Measurements from ENCODE around the gene RALGAPA1.

RALGAPA1 gene

DNA sequence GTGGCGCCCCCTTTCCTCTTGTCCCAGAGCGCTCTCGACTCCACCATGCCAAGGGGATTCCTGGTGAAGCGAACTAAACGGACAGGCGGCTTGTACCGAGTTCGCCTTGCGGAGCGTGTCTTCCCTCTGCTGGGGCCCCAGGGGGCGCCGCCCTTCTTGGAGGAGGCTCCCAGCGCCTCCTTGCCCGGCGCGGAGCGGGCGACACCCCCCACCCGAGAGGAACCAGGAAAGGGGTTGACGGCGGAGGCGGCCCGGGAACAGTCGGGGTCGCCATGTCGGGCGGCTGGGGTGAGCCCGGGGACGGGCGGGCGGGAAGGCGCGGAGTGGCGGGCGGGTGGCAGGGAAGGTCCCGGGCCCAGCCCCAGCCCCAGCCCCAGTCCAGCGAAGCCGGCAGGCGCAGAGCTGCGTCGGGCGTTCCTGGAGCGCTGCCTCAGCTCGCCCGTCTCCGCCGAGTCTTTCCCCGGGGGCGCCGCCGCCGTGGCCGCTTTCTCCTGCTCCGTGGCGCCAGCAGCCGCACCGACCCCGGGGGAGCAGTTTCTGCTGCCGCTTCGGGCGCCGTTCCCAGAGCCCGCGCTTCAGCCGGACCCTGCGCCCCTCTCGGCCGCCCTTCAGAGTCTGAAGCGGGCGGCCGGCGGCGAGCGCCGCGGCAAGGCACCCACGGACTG, 274.8 kb downstream of the RALGAPA1 start:
- no peak for DNase-seq

DNA sequence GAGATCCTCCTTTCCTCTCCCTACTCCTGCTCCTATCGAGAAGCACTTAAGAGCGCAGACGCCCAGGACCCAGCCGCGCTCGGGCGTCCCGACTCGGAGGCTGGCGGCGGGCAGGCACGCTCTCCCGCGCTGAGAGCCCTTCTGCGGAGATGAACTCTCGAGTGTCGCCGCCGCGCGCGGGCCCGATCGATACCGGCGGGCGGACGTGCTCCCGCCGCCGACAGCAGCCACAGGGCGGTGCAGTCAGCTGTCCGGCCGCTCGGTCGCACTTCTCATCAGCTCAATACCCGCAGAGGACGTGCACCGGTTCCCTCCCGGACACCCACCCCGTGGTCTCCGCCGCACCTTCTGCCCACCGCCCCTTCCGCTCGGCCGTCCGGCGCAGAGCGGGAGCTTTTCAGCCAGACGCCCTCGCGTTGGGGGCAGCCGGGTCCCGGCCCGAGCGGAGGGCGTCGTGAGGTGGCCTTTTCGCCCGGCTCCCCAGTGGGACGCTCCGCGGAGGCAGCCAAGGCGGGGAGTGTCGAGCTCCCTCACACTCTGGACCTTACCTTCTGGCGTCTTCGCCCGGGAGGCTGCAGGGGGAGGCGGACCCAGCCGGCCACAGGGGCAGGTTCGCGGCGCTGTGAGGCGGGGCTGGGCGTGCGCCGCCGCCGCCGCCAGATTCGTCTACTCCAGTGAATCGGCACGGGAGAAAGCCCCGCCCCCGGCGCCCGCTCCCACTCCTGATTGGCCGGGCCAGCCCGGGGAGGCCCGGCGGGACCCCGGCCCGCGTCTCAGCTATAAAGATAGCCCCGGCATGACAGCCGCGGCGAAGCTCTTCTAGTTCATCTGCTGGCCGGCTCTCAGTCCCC, 275.5 kb downstream of the RALGAPA1 start, which contains the start of gene INSM2:
INSM2 (plus strand) TSS at position 808 of the 851 bp plus-strand sequence. CDS start 89 bp downstream, outside the sequence.
- peak; percentile 84 for DNase-seq

- DNase-seq: peak; percentile 46
Observed at GRCh38 chr14:35532783-35533356, 276.2 kb downstream of the RALGAPA1 start.

GRCh38 chr14:35531960-35532747, 276.9 kb downstream of the RALGAPA1 start:
- DNase-seq: no peak

- DNase-seq: no peak
Observed at GRCh38 chr14:35526962-35527361, 282.1 kb downstream of the RALGAPA1 start.

DNA sequence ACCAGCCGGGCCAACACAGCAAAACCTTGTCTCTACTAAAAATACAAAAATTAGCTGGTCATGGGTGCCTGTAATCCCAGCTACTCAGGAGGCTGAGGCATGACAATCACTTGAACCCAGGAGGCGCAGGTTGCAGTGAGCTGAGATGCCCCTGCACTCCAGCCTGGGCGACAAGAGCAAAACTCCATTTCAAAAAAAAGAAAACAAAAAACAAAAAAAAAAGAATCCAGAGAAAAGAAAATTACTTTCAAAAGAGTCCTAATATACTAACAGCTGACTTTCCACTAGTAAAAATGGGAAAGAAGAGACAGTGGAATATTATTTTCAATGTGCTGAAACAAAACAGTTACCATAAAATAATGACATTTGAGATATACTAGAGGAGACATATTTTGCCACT, 283.4 kb downstream of the RALGAPA1 start:
- no peak for DNase-seq

DNA sequence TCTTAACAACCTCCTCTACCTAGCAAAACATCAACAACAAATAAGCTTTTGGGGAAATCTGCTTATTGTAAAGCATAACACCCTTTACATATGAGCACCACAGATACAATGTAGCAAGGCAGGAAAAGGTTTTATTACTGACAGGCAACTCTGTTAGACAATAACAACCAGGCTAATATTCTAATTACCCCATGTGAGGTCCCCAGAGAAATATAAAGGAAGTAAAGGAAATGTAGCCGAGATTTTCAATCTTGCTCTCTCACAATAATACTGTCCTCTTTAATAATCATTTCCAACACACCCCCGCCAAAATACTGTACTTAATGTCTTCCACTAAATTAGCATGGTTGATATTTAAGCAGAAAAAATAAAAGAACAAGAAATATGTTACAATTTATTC, 289.1 kb downstream of the RALGAPA1 start:
- no peak for DNase-seq

DNA sequence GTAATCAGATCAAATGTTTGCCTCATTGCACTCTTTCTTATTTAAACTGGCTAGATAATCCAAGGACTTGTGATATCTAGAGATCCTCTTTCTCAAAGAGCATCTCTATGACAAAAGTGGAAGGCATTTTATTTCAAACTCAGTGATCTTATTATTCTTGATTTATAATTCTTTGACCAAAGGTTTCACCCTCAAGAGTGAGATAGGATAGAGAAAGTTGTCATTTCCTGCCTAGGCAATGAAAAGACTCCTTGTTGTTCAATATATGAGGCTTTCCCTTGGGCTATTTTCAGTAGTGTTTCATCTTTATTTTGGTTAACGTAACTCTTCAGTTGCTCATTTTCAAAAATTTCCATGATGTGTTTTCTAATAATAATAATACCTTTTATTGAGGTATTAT, 293.2 kb downstream of the RALGAPA1 start:
- no peak for DNase-seq

DNA sequence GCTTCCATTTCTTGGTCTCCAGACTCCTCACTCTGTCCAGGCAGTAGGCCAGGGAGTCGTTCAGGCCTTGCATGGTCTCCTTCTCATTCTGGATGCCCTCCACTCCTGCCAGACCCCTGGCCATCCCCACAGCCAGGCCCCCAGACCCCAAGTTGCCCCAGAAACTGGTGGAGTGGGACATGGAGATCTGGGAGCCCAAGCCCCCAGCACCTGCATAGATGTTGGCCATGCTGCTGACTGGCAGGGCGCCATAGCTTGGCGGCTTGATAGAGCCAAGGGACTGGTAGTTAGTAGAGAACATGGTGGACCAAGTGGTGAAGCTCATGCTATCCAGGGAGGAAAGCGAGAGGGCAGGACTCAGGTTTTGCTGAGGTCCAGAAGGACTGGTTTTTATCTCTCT, 296.3 kb downstream of the RALGAPA1 start:
- no peak for DNase-seq

DNA sequence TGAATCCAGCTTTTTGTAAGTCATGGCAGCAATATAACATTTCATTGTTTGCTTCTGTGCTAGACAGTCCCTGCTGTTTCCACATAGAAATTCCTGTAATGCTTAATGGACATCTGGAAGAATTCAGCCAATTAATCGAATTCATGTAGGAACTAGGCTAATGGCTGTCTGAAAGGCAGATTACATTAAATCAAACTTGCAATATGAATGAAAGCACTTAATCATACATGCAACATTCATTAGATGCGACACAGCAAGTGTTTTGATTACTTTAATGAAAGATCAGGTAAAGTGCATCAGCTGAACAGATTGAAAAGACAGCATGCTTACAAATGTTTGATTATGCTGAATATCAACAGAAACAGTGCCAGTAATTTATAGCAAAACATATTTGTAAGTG, 299.2 kb downstream of the RALGAPA1 start:
- no peak for DNase-seq

DNA sequence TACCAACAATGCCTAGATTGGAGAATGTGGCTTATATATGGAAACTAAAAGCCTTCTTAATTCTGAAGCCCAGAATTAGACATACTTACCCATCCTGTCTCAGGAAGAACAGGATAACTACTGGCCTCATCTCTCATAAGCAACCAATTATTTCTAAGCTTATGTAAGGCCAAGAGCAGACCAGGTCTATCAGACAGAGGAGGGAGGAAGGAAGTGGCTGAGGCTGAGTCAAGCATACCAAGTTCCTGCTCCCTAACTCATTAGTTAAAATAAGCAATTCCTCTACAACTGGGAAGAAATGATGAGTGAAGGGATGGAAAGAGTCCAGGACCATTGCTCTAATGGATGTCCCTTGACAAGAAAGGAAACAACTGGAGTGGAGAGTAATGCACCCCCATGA, 302.2 kb downstream of the RALGAPA1 start:
- no peak for DNase-seq

- DNase-seq: no peak
Observed at GRCh38 chr14:35506461-35506860, 302.6 kb downstream of the RALGAPA1 start.

GRCh38 chr14:35504260-35504659, 304.8 kb downstream of the RALGAPA1 start:
- no peak for DNase-seq

GRCh38 chr14:35503646-35504045, 305.4 kb downstream of the RALGAPA1 start:
- DNase-seq: no peak

DNA sequence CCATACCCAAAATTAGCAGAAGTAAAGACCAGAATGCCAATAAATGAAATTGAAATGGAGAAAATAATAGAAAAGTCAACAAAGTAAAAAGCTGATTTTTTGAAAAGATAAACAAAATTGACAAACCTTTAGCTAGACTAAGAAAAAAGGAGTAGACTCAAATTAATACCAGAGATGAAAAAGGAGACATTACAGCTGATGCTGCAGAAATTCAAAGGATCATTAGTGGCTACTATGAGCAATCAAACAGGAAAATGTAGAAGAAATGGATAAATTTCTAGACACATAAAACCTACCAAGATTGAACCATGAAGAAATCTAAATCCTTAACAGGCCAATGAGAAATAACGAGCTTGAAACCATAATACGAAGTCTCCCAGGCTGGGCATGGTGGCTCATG, 309.9 kb downstream of the RALGAPA1 start:
- no peak for DNase-seq

DNA sequence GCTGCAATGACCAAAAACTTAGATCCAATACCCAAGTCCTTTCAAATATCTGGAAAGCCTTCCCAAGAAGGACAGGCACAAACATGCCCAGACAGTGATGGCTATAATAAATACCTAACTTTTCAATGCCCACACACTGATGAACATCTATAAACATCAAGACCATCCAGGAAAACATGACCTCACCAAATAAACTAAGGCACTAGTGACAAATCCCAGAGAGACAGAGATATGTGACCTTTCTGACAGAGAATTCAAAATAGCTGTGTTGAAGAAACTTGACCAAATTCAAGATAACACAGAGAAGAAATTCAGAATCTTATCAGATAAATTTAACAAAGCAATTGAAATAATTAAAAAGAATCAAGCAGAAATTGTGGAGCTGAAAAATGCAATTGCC, 313.8 kb downstream of the RALGAPA1 start:
- no peak for DNase-seq

DNA sequence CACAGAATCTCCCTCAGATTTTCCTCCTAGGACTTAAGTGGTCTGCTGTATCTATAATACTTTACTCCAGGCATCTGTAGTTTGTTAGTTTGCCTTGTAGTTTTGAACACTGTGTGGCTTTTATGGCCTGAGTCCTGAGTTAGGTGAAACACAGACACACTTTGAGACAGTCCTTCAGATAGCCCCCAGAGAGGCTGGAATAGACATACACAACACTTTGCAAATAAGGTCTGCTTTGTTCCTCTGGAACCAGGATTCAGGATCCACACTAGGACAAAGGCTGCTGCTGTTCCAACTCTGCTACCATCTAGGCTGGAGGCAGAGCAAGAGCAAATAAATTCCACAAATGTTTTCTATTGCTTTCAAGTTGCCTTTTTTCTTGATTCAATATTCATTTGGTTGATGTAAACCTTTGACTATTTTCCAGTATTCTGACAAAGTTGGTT, 316.5 kb downstream of the RALGAPA1 start:
- DNase-seq: no peak
